Measurements from ENCODE around the gene SIK3. TPM values are rescaled to one million over a fixed set of nuclear protein-coding genes. Genes with fewer than 3 reads are reported as not detected.

The SIK3 gene
- total RNA-seq, 2 experiments from 2014 or later: 44.7 to 45.8 TPM

DNA sequence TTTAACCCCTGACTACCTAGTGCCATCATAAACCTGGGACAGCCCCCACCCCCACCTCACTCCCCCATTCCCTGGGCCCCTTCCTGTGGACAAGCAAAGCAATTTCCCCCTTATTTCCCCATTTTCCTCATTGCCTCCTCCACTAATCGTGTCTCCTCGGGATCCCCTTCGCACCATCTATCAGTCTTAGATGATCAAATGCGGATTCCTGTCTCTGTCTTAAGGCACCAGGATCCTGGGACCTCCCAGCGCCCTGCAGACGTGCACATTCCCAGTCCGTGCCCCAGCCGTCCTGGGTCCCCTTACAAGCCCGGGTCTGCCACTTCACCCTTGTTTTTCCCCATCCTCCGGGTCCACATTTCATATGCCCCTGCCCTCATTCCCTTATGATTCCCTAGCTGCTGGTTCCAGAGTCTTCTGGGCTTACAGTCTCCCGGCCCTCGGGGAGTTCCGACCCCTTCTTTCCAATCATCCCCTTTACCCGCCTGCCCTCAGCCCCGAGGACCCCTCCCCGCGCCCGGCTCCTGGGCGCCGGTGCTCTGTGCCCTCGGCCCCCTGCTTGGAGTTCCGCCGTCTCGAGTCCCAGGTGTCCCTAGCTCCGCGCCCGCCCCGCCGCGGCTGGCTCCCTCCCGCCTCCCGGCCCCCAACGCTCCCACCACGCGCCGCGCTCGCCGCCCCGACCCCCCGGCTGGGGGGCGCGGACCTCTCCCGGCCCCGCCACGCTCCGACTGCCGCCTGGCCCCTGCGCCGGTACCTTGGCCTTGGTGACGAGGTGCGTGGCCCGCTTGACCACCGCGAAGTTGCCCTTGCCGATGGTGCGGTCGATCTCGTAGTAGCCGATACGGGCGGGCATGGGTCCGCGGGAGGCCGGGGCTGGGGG is 599 bp downstream of the SIK3 start:
- DNase-seq: peak; percentile 49
- Mint-ChIP-seq H3K4me3 (peak overlapping the region; percentile 93), H3K36me3 (peaks cover 2% of the 10 kb centered on the region), H3K27me3 (no peaks in the 10 kb centered on the region), H3K4me1 (peaks cover 43% of the 10 kb centered on the region), H3K9me3 (no peaks in the 10 kb centered on the region), H3K27ac (peak overlapping the region; percentile 84)
- ATAC-seq (ENCODE audit: low read depth): peak; percentile 28
- POLR2A ChIA-PET: interaction anchor here (0.5 to 3.7 kb wide), 9 partner anchors 47 to 923 kb away, joined by 3 to 31 read pairs (median 3); partner anchors contain the start of genes APOA1, PAFAH1B2 and ZPR1

DNA sequence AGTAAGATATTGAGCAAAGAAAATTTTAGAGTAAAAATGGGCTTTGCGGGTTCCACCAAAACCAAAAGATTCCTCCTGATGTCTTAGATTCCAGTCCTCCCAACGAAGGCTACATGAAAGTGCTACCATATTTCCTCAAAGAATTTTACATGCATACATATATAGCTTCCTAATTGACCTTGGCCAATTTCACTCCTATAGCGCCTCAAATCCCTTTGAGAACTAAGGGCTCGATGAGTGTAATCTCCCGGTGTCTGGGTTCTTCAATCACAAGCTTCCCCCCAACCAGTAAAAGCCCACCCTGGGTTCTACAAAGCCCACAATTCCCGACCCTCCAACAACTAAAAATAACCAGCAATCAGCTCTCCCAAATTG is 1.2 kb downstream of the SIK3 start:
- H3K9me3 Mint-ChIP-seq: peaks cover 4% of the 10 kb centered on the region
- peak overlapping the region; percentile 84 for H3K27ac Mint-ChIP-seq
- H3K4me3 Mint-ChIP-seq: peak overlapping the region; percentile 93
- ATAC-seq (ENCODE audit: low read depth): no peak
- no peak for DNase-seq
- peaks cover 49% of the 10 kb centered on the region for H3K4me1 Mint-ChIP-seq
- H3K27me3 Mint-ChIP-seq: no peaks in the 10 kb centered on the region
- H3K36me3 Mint-ChIP-seq: peaks cover 8% of the 10 kb centered on the region
- POLR2A ChIA-PET: interaction anchor here (0.5 to 3.7 kb wide), 8 partner anchors 47 to 924 kb away, joined by 3 to 31 read pairs (median 9); partner anchors contain the start of genes APOA1, PAFAH1B2 and ZPR1

DNA sequence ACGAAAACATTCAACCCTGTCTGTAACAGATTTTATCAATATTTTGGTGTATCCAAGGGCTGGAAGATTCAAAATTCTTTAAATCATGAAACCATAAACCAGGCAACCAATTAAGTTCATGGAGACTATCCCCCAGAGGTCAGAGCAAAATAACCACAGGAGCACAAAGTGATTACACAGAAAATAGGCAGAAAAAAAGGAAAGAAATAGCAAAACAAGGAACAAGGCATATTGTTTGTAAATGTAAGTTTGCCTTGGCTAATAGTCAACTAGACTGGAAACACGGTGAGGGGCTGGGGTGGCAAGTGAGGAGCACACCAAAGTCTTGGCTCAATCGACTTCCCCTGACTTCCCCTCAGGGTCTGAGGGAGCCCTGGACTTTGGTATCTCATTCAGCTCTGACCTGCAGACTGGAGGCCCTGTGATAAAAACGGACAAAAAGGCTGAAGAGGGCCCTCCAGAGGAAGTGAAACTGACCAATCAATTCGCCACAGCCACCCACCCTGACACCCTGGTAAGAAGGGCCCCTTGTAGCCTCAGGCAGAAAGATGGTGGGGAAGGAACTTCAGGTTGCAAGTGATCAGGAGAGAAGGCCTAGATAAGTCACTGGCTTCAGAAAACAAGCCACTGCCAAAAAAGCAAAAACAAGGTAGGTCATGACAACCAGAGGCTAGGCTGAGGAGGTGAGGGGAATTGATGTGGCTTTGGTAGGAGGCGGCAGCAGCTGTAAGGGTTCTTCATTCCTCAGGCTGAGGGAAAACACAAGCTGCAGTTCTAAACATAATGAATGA is 1.8 kb downstream of the SIK3 start:
- peak; percentile 29 for ATAC-seq (ENCODE audit: low read depth)
- POLR2A ChIA-PET: interaction anchor here (0.5 to 3.7 kb wide), 6 partner anchors 48 to 924 kb away, joined by 3 to 31 read pairs (median 9); partner anchors contain the start of gene PAFAH1B2
- Mint-ChIP-seq H3K36me3 (peaks cover 12% of the 10 kb centered on the region), H3K4me1 (peaks cover 50% of the 10 kb centered on the region), H3K9me3 (peaks cover 4% of the 10 kb centered on the region), H3K27me3 (no peaks in the 10 kb centered on the region), H3K4me3 (peak overlapping the region; percentile 93), H3K27ac (peak overlapping the region; percentile 84)
- peak; percentile 41 for DNase-seq

DNA sequence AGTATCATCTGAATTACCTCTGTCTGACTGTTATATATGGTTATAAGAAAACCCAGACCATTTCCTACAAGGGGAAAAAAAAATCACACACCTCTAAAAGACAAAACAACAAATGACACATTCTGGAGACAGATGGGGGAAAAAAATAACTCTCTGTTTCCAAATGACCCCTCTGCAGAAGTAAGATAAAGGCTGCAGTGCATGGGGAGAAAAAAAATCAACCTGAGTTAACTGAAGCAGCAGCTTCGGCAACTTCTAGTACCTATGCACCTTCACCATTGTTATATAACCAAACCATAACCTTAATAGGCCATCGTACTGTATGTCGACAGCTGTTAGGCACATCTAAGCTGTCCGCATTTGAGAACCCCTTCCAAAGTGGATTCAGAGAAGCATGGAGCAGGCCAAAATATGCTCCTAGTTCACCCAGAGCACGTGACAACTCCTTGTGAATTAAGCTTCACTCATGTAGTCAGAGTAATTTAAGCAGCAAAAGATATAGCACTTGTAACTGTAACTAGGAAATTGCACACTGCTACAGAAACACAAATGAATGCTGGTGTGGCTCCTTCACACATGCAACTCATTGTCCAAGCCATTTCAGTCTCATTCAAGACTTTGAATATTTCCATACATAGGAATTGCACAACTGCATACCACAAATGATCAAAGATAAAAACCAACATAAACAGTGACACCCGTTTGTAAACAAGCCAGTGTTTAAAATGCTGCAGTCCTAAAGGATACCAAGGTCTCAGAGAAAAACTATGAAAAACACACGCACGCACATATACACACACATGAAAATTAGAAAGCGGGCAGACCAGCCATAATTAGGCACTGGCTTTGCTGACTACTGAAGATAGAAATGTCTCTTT is 2.7 kb downstream of the SIK3 start:
- ATAC-seq (ENCODE audit: low read depth) (no peak), DNase-seq (no peak)
- Mint-ChIP-seq H3K9me3 (peaks cover 4% of the 10 kb centered on the region), H3K27ac (peak overlapping the region; percentile 84), H3K27me3 (no peaks in the 10 kb centered on the region), H3K36me3 (peaks cover 14% of the 10 kb centered on the region), H3K4me3 (peak overlapping the region; percentile 93), H3K4me1 (peaks cover 50% of the 10 kb centered on the region)
- POLR2A ChIA-PET: interaction anchor here (0.7 to 1.0 kb wide), 3 partner anchors 73 to 92 kb away, joined by 3 to 4 read pairs (median 3); no protein-coding TSS in a partner anchor

DNA sequence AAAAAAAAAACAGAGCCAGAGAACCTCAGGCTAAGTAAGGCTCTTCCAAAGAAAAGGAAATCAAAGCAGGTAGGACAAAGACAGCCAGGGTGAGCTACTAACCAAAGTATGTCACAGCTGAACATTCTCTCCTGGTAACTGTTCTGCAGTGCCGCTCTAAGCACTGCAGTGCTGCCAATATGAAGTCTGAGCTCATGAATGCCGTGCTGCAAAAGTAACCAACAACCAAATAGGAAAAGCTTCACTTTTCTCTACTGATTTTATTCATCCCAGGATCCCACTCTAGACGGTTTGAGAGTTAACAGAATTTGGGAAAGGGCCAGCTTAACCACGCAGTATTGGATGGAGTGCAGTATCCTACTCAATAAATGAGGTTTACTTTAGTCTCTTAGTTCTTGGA is 3.5 kb downstream of the SIK3 start:
- POLR2A ChIA-PET: interaction anchor here (0.7 to 1.0 kb wide), 3 partner anchors 73 to 92 kb away, joined by 3 to 4 read pairs (median 3); no protein-coding TSS in a partner anchor
- H3K27me3 Mint-ChIP-seq: no peaks in the 10 kb centered on the region
- H3K4me3 Mint-ChIP-seq: peak overlapping the region; percentile 93
- peak overlapping the region; percentile 28 for H3K27ac Mint-ChIP-seq
- peaks cover 14% of the 10 kb centered on the region for H3K36me3 Mint-ChIP-seq
- H3K4me1 Mint-ChIP-seq: peaks cover 50% of the 10 kb centered on the region
- H3K9me3 Mint-ChIP-seq: peaks cover 4% of the 10 kb centered on the region
- ATAC-seq (ENCODE audit: low read depth) (no peak), DNase-seq (no peak)

DNA sequence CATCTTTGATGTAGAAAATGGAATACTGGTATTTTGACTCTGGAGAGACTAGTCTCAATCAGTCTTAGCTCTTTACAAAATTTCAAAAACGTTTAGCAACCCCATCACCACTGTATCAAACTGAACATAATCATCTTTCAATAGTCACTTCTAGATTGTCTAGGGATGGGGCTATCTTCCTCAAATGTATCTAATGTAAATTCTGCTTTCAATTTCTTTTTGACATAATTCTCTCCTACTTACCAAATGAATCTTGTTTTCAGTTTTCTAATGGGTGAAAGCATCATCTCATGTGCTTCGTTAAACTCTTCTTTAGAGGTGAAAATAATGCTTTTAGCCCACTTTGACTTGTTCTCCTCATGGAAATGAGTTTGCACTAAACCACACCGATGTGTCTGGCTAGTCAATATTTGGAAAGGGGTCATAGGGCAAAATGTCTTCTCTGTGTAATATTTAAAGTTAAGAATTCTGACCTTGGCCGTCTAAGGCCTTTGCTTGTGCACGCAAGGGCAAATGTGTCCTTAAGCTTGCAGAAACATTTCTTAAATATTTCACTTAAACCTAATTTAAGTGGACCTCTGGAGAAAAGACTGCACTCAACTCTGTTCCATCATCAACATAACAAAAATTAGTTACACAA is 5.2 kb downstream of the SIK3 start:
- Mint-ChIP-seq H3K27me3 (no peaks in the 10 kb centered on the region), H3K36me3 (peaks cover 14% of the 10 kb centered on the region), H3K9me3 (peaks cover 4% of the 10 kb centered on the region), H3K27ac (peak overlapping the region; percentile 70), H3K4me1 (peaks cover 46% of the 10 kb centered on the region), H3K4me3 (peak overlapping the region; percentile 58)
- DNase-seq (no peak), ATAC-seq (ENCODE audit: low read depth) (no peak)
- POLR2A ChIA-PET: no interaction called here

DNA sequence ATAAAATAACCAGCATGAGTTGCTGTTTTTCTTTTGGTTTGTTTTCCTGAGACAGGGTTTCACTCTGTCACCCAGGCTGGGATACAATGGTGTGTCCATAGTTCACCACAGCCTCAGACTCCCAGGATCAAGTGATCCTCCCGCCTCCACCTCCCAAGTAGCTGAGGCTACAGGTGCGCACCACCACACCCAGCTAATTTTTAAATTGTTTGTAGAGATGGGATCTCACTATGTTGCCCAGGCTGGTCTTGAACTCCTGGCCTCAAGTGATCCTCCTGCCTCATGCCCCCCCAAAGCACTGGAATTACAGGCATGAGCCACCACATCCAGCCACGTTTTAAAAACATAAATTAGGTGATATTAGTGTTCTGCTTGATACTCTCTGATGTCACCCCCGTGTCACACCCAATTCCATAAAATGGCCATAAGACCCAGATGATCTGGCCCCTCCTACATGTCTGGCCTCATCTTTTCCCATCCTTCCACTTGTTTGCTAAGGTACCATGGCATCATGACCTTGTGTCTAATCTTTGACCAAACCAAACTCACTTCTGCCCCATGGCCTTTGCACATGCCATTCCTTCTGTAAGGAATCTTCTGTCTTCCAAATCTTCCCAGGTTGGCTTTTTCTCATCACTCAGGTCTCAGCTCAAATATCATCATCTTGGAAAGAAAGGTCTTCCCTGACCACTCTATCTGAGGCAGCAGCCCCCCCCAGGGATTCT is 6.3 kb downstream of the SIK3 start:
- Mint-ChIP-seq H3K36me3 (peaks cover 14% of the 10 kb centered on the region), H3K4me3 (no peak overlapping the region), H3K27me3 (no peaks in the 10 kb centered on the region), H3K9me3 (peaks cover 4% of the 10 kb centered on the region), H3K27ac (peak overlapping the region; percentile 9), H3K4me1 (peaks cover 45% of the 10 kb centered on the region)
- DNase-seq (no peak), ATAC-seq (ENCODE audit: low read depth) (no peak)
- POLR2A ChIA-PET: interaction anchor here (0.7 kb wide), 1 partner anchor 136 kb away, joined by 3 read pairs; no protein-coding TSS in a partner anchor

DNA sequence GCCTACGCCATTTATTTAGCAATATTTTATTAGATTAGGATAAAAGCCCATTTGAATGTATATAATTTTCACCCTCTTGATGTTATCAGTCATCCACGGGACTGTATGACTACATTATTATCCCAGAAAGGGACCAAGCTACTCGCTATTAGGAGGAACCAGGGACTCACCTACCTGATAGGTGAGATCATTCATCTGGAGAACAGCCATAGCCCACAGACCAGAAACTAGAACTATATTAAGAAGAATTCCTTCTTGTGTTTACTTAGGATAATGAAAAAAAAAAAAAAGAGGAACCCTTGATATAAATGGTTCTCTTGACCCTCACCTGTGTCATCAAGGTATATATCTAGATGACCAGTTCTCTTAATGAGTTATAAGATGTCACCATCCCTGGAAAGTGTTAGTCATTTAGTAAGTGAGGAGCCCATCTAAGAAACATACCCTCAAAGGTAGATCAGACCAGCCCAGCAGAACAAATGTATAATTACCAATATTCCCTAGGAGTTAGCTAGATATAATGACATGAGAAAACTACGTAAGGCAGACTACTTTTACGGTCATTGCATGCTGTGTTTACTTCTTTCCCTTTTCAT is 8.0 kb downstream of the SIK3 start:
- ATAC-seq (ENCODE audit: low read depth) (no peak), DNase-seq (no peak)
- H3K27me3 Mint-ChIP-seq: no peaks in the 10 kb centered on the region
- H3K9me3 Mint-ChIP-seq: peaks cover 4% of the 10 kb centered on the region
- H3K36me3 Mint-ChIP-seq: peaks cover 18% of the 10 kb centered on the region
- H3K27ac Mint-ChIP-seq: no peak overlapping the region
- H3K4me3 Mint-ChIP-seq: no peak overlapping the region
- H3K4me1 Mint-ChIP-seq: peaks cover 28% of the 10 kb centered on the region
- POLR2A ChIA-PET: no interaction called here

DNA sequence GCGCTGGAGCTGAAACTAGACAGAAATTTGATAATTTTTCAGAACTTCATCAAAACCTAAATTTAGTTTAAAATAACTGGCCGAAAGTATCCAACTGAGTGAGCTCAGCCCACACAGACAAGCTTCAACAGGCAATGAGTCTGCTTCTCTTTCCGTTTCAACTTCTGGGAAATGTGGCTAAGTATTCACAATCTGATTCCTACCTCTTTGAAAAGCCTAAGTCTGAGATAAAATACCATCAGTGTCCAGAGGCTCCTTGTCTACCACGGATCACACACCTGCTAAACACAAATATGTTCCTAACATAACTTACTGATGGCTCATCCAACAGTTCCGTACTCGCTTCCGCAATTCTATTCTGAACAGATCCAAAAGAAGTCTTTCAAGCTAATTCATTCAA is 8.5 kb downstream of the SIK3 start:
- peaks cover 4% of the 10 kb centered on the region for H3K9me3 Mint-ChIP-seq
- POLR2A ChIA-PET: no interaction called here
- no peak for DNase-seq
- H3K27me3 Mint-ChIP-seq: no peaks in the 10 kb centered on the region
- H3K4me3 Mint-ChIP-seq: no peak overlapping the region
- ATAC-seq (ENCODE audit: low read depth): no peak
- H3K36me3 Mint-ChIP-seq: peaks cover 18% of the 10 kb centered on the region
- no peak overlapping the region for H3K27ac Mint-ChIP-seq
- peaks cover 23% of the 10 kb centered on the region for H3K4me1 Mint-ChIP-seq

DNA sequence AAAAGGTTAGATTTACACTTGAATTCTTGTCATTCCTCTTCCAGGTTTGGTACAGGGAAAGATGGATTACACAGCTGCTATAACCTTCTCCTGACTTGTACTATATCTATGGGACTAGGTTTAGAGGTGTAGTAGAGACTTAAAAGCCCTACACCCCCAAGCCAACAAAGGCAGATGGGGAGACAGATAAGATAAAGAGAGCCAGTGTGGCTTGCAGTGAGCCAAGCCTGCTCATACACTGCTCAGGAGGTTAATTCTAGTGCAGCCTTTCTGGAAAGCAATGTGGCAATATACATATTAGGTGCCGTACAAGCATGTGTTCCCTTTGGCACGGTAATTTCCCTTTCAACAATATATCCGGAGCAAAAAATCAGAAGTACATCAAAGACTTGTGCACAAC is 10.8 kb downstream of the SIK3 start:
- H3K4me3 Mint-ChIP-seq: peak overlapping the region; percentile 11
- H3K27ac Mint-ChIP-seq: no peak overlapping the region
- DNase-seq: no peak
- peaks cover 15% of the 10 kb centered on the region for H3K4me1 Mint-ChIP-seq
- peak; percentile 76 for ATAC-seq (ENCODE audit: low read depth)
- H3K36me3 Mint-ChIP-seq: peaks cover 16% of the 10 kb centered on the region
- H3K9me3 Mint-ChIP-seq: peaks cover 4% of the 10 kb centered on the region
- no peaks in the 10 kb centered on the region for H3K27me3 Mint-ChIP-seq
- POLR2A ChIA-PET: interaction anchor here (1.2 kb wide), 1 partner anchor 157 kb away, joined by 3 read pairs; no protein-coding TSS in a partner anchor

DNA sequence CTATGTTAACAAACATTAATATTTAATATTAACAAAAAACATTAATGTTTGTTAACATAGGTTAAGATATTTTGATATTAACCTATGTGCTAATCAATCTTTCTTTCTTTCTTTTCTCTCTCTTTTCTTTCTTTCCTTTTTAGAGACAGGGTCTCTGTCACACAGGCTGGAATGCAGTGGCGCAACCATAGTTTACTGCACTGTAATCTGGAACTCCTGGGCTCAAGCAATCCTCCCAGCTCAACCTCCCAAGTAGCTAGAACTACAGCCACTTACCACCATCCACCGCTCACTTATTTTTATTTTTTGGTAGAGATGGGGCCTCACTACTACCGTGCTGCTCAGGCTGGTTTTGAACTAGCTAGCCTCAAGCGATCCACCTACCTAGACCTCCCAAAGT is 13.2 kb downstream of the SIK3 start:
- Mint-ChIP-seq H3K27ac (no peak overlapping the region), H3K4me3 (no peak overlapping the region), H3K4me1 (peaks cover 10% of the 10 kb centered on the region), H3K36me3 (peaks cover 8% of the 10 kb centered on the region), H3K27me3 (no peaks in the 10 kb centered on the region), H3K9me3 (no peaks in the 10 kb centered on the region)
- no peak for DNase-seq
- POLR2A ChIA-PET: no interaction called here
- no peak for ATAC-seq (ENCODE audit: low read depth)
